GM19455 (cell line): ENCODE data around the gene ZNF621.
A peak's percentile ranks its signal among the peaks of the same experiment; 100 is the strongest.
"Not testable (repeated sequence)": the region's sequence is repeated elsewhere in the genome, so short reads cannot be mapped to it uniquely, and the experiment has no call there.

Experiments used
- ATAC-seq: cut with Tn5 transposase; IDR thresholded peaks from one replicate; pipeline ENCODE4 v1.9.1; 2021; ENCODE audit not compliant: unreplicated experiment

Gene ZNF621

DNA sequence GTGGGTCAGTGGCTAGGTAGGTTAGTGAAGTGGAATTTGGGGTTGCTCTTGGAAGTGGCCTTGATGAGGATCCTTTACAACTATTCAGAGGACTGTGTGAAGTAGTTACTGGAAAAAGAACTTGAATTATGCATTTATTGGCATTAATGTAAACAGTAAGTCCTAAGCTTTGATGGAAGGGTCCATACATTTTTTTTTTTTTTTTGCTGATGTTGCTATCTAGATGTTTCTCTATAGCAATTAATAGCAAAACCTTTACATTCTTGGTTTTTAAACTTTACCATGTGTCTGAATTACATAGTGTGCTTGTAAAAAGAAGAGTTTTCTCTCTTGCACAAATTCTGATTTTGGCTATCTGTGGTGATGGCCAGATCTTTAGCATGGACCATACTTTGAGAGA is 9.5 kb downstream of the ZNF621 start:
- ATAC-seq: no peak

DNA sequence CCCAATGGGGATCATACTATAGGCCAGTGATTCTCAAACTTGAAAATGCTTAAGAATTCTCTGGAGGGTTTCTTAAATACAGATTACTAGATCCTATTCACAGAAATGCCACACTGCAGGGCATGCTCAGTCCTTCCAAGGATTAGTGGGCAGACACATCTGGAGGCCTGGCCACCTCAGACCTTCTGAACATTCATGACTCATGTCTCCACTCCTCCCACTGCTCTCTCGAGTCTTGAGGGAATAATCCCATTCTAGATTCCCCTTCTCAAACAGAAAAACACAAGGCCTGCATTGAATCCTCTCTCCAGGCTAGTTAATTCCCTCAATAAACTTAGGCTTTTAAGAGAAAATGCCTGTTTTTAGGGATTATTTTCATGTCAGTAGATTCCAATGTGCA is 22.1 kb downstream of the ZNF621 start:
- no peak for ATAC-seq

DNA sequence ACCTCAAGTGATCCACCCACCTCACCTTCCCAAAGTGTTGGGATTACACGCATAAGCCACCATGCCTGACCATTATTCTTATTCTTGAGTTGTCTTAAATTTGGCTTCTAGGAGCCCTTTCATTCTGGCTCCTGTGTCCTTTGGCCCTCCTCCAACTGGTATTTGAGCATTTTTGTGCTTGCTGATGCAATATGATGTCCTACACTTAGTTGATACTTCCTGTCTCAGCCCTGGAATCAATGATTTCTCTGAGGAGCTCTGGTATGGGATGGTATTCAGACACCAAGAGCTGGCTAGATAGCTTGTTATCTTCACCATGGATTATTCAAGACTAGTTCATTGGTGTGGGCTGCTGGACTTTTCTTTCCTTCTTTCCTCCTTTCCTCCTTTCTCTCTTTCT is 25.4 kb downstream of the ZNF621 start:
- ATAC-seq: no peak

DNA sequence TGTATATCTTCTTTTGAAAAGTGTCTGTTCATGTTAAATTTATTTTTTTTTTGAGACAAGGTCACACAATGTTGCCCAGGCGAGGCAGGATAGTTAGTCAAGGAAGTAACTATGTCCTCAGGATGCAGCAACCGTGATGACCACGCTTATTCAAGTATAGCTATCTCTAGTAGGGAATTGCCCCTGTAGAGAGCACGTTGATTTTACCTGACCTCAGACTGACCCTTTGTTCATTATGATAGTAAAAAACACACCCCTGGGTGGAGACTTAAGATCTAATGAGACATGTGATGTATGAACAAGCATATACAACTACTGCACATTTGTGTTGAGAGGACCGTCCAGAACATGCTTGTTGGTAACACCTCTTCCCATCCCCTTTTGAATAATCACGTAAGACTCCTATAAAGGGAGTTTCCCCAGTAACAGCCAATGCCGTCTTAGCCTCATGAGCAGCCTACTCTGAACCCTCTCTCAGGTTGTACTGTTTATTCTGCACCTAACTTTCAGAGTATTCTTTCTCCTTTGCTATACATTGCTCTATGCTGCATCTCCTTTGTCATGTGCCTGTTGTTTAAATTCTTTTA is 32.9 kb downstream of the ZNF621 start:
- no peak for ATAC-seq

DNA sequence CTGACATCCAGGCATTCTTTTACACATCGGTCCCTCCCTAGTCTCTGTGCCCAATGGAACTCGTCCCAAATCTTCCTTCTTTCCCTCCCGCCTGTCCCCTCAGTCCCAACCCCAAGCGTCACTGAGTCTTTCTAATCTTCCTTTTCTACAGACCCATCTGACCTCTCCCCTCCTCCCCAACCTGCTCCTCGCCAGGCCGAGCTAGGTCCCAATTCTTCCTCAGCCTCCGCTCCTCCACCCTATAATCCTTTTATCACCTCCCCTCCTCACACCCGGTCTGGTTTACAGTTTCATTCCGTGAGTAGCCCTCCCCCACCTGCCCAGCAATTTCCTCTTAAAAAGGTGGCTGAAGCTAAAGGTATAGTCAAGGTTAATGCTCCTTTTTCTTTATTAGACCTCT is 37.7 kb downstream of the ZNF621 start:
- not testable (repeated sequence) for ATAC-seq

DNA sequence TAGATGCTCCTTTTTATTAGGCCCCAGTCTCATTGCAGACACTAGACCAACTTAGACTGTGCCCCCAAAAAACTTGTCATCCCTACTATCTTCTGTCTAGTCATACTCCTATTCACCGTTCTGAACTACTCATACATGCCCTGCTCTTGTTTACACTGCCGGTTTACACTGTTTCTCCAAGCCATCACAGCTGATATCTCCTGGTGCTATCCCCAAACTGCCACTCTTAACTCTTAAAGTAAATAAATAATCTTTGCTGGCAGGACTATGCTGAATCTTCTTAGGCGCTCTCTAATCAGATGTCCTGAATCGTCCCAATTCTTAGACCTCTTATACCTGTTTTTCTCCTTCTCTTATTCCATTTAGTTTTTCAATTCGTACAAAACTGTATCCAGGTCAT is 40.9 kb downstream of the ZNF621 start:
- ATAC-seq: not testable (repeated sequence)

DNA sequence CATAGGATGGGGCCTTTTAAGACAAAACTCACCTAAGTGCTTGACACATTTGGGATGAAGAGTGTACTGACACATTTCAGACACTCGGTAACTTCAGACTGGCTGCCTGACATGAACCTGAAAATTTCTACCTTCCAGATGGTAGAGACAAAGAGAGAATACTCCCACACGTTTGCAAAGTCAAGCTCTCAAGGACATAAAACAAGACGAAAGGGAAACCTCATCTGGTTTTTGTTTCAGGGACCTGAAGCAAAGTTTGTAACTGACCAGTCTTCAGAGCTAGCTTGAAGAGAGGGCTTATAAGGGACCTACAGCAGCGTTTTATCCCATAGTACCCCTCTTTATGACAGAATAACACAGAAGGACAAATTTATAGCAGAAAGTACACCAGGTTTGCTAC is 41.9 kb downstream of the ZNF621 start:
- no peak for ATAC-seq

DNA sequence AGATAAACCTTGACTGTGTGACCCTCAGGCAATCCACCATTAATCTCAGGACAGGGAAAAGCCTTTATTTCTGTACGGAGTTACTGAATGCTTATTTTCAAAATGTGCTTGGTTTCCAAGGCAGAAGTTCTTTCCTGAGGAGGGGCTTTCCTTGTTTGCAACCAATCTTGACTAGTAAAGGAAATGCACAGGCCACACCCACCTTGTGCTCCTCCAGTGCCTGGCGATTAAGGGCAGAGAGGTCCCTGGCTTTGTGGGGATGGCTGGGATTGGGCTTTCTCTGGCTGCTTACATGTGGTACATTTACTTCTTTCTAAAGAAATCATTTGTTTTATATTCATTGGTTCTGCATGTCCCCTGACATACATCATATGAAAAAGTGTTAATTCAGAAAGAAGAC is 47.8 kb downstream of the ZNF621 start:
- no peak for ATAC-seq

DNA sequence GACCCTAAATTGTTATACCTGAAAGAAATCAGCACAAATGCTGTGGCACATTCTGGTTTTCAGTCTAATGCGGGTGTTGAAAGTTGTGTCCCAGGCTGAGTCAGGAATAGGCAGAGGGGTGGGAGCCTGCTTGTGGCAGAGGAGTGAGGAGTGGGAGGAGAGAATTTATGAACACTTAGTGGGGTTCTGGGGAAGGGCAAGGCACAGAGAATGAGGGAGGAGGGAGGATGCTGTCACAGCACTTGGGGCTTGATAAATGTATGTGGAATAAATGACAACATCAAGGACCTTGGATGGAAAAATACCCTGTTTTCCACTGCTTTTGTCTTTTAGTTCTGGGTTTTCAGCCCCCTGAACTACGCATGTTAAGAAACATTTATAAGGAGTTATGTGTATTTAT is 49.3 kb downstream of the ZNF621 start:
- ATAC-seq: no peak

DNA sequence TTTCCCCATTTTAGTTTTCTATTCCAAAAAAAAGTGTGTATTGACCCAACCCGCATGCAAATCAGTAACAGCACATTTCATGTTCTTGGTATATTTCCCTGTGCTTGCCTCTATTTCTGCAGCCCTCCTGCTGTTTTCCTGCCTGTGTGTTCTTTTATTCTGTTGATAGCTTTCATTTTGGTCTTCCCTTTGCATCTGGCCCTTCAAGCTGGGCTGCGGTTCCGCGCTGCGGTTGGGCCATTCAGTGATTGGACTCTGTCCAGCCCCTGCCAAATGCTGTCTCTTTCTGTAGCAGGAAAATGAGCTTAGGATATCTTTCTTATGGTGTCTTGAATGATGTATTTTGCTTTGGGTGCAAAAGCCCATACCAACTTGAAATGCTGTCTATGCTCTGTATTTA is 49.9 kb downstream of the ZNF621 start:
- no peak for ATAC-seq

DNA sequence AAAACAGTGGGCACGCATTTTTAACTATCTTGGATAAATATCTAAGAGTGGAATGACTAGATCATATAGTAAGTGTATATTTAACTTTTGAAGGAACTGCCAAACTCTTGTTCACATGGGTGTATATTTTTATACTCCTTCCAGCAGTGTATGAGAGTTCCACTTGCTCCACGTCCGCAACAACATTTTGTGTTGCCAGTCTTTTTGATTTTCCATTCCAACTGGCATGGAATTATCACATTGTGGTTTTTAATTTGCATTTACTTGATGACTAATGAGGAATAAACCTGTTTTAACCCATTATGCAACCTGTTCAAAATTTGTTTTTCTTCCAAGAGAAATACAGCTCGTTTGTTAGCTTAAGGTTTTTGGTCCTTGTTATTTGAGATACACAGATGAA is 51.6 kb downstream of the ZNF621 start:
- ATAC-seq: no peak

DNA sequence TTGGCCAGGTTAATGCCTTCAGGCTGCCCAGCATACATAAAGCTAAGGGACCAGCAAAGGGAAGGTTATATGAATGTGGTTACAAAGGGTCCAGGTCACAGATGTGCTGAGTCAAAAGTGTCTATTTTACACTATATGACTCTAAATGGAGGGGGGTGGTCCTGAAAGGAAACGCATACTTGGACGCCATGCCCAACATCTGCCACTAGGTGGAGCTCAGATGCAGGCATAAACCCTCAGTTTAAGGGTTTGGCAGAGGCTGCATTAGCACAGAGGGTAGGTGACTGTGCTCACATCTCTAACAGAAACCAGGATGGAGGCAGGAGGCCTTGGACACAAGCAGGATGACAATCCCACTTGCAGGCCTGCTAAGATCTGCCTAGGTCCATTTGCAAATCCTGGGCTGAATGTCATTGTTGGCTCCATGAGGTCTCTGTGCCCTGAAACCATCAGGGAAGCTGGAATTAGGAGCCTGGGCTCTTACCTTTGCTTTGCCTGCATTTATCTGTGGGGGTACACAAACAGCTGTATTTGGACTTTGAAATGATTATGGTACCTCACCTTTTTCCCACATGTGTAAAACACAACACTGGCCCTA is 55.8 kb downstream of the ZNF621 start:
- no peak for ATAC-seq

DNA sequence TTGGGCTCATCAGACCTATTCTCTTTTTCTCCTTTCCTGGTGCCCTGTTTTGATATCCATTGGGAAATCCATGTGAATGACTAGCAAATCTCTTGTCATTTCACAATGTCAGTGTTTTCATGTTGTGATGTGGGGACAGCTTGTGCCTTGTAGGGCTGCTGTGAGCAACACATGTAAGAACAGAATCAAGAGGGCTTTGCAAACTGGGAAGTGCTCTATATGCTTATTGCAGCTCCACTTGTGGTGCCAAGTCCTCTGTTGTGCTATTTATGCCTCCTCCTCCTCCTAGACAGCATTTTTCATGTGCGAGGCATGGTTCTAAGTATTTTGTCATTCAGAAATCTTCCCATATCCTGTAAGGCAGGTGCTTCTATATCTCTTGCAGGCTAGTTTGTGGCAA is 56.4 kb downstream of the ZNF621 start:
- ATAC-seq: no peak

DNA sequence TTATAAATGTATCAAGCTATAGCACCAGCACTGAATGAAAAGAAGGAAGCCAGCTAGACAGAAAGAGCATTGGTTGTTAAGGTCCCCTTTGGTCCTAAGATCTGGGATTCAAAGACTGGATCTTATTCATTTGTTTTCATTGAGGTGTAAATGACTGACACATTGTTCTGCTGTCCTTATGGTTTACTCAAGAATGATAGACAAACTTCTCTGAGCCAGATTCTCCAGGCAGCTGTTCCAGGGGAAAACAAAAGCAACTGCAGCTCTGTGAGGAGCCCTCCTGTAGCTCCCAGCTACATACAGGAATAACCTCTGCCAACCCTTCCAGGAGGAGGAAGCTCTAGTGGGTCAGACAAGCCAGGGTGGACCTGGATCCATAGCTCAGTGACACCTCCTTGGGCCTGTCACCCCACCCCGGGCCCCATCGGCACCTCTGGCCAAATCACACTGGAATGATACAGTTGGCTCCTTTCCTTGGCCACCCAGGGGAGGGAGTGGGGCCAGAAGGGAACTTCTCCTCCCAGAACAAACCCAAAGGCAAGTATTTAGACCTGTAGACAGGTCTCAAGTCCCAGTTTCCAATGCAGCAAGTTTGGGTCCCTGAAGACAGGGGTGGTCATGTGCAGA is 57.8 kb downstream of the ZNF621 start:
- ATAC-seq: no peak

DNA sequence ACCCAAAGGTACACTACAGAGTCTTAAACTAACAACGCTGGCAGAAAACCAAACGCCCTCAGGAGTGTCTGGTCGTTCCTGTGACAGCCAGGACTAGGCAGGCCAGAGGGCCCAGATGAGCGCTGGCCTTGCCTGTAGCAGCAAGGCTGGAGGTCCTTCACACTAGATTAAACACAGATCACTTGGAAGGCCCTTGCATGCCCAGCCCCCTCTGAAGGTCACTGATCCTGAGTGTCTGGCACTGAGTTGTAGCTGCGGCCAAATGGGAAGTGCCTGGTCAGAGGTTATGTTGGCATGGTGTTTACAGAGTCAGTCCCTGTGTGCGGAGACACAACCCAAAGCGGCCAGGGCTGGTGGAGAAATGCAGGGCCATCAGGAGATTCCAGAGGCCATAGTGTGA is 58.9 kb downstream of the ZNF621 start:
- no peak for ATAC-seq

DNA sequence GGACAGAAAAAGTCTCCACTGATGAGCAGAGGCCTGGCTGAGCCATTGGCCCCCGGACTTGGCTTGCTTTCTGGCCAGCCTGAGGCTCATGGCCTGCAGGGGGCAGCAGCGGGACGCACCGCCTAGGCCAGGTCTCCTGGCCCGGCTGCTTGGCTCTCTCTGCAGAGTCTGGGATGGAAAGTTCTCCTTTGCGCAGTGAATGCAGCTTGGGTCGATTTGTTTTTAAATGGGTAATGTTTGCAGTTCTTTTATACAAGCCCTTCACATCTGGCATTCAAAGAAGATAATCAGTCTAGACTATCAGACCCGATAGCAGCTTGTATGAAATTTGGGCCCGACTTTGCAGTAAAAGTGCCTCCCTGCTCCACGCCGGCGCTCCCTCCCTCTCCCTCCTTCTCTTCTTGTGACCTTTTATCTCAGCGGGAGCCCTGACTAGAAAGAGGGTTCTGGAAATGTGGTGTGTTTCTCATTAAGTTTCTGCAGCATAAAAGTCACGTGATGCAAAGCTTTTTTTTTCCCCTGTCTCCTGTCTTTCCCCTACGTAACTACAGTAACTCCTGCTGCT is 59.9 kb downstream of the ZNF621 start:
- peak; percentile 70 for ATAC-seq

DNA sequence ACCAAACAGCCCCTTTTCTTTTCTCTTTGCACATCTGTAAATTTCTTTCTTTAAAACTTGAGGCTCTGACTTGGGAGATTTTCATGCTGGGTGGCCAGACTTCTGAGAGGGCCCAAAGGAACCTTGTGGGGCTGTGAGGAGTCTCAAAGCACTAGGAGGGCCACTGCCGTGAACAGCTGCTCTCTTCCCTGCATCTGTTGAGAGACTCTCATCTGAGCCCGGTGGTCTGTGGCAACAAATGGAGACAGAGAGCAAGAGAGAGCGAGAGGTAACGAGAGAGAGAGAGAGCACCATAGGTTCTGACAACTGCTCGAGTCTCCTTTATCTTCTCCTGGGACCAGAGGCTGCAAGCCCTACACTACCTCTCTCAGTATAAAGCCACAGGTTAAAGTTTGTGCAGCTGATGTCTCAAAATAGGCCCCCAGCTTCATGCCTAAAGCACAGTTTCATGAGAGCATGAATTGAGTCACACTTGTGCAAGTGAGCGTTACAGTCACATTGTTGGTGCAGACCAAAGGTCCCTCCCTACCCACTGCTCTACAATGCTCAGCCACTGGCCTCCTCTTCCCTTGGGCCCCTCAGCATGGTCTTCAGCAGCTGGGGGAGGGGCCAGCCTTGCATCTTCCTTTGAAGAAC is 60.7 kb downstream of the ZNF621 start:
- no peak for ATAC-seq

DNA sequence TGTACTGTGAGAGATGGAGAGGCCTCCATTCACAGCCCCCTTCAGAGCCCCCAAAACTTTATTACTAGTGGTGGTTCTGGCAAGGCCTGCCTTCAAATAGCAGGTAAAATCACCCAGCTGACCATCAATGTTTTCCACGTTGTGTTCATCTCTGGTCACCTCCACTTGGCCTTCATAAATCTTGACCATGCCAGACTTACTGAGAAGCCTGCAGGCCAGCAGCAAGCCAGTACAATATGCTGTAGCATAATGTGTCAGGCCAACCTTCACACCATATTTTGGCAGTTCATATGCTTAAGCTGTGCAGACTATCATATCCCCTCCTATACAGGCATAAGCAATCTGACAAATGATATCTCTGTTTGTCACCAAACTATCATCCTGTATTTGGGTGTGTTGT is 62.1 kb downstream of the ZNF621 start:
- no peak for ATAC-seq

DNA sequence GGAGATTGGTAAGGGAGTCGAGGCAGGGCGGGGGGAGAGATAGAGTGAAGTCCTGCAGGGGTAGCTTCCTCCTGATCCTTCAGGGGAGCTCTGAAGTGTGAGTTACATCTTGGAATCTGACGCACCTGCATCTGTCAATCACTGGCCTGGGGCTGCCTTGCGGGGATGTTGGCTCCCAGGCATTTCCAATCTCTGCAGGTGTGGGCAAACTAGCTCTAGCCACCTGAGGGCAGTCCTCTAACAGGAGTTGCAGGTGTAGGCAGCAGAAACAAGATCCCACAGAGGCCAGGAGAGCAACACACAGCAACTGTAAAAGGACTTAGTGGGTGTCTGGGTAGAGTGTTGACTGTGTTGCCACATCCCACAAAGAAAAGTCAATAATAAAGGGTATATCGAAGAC is 63.6 kb downstream of the ZNF621 start:
- ATAC-seq: no peak
